Adrenal gland (tissue), 5 donors: Measurements from ENCODE around the gene JAK2.

ENCODE experiments used
- POLR2A ChIP-seq, 2 donors: fragments of 450-650 bp; IDR thresholded peaks; one replicate each; pipeline ENCODE4 v1.6.1; 2017; ENCODE audit warnings: antibody characterized with exemption in 2 of 2, mild to moderate bottlenecking in 2 of 2, moderate library complexity in 1 of 2
- TF ChIP-seq, protein P1 (sequence below), 6 experiments: fragments of 450-650 bp in 4 of 6; fragments of 200-600 bp in 2 of 6; sonication (generic) in 1 of 6; IDR thresholded peaks; 1 replicate in 5 of 6; 2 replicates in 1 of 6; pipeline versions ENCODE4 v1.5.1 to v1.8.0; 2016 to 2021; ENCODE audit warnings: antibody characterized with exemption in 6 of 6, mild to moderate bottlenecking in 2 of 6, moderate library complexity in 1 of 6
- donor health status: DM: no; HTN: no; CAD: no.

DNA sequence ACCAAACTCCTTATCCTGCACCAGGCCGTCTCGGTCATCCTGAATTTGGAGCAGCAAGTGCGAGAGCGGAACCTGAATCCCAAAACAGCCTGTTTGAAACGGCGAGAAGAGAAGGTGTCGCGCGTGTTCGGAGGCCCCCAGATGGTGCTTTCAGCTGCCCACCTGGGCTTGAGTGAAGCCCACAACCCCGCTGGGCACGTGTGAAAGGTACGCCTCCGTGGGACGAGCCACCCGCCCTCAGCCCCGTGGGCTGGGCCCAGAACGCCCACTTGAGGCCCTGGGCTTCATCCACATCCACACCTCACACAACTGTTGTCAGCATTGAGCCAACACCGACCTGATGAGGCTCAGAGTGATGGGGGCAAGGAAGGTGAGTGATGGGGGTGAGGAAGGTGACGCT, 127.6 kb downstream of the JAK2 start:
- TF ChIP-seq, protein P1, sequence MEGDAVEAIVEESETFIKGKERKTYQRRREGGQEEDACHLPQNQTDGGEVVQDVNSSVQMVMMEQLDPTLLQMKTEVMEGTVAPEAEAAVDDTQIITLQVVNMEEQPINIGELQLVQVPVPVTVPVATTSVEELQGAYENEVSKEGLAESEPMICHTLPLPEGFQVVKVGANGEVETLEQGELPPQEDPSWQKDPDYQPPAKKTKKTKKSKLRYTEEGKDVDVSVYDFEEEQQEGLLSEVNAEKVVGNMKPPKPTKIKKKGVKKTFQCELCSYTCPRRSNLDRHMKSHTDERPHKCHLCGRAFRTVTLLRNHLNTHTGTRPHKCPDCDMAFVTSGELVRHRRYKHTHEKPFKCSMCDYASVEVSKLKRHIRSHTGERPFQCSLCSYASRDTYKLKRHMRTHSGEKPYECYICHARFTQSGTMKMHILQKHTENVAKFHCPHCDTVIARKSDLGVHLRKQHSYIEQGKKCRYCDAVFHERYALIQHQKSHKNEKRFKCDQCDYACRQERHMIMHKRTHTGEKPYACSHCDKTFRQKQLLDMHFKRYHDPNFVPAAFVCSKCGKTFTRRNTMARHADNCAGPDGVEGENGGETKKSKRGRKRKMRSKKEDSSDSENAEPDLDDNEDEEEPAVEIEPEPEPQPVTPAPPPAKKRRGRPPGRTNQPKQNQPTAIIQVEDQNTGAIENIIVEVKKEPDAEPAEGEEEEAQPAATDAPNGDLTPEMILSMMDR (IDR thresholded peaks at IDR 0.05), result no peak
- no peak for TF ChIP-seq POLR2A (IDR thresholded peaks at IDR 0.05)
